Measurements from ENCODE around the gene POU6F1.
"Not testable (repeated sequence)": the region's sequence is repeated elsewhere in the genome, so short reads cannot be mapped to it uniquely, and the experiment has no call there.

The POU6F1 gene

DNA sequence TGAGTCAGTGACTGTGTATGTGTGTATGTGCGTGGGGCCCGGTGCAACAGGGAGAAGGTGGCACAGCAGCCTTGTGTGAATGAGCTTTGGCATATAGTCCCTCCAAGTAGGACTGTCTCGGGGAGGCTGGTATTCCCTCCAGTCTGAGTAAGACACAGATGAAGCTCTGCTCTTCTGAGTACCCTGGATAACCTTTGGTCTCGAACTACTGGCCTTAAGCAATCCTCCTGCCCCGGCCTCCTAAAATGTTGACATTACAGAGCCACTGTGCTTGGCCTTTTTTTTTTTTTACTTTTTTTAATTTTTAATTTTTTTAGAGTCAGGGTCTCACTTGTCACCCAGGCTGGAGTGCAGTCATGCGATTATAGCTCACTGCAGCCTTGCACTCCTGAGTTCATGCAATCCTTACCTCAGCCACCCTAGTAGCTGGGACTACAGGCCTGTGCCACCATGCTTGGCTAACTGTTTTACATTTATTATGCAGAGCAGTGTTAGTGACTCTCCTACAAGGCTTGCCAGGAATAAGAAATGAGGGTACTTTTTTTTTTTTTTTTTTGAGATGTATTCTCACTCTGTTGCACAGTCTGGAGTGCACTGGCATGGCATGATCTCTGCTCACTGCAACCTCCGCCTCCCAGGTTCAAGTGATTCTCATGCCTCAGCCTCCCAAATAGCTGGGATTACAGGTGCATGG is 11.4 kb upstream of the POU6F1 start:
- no peak for DNase-seq (ENCODE audit: low read depth)
- TF ChIP-seq, protein P1, sequence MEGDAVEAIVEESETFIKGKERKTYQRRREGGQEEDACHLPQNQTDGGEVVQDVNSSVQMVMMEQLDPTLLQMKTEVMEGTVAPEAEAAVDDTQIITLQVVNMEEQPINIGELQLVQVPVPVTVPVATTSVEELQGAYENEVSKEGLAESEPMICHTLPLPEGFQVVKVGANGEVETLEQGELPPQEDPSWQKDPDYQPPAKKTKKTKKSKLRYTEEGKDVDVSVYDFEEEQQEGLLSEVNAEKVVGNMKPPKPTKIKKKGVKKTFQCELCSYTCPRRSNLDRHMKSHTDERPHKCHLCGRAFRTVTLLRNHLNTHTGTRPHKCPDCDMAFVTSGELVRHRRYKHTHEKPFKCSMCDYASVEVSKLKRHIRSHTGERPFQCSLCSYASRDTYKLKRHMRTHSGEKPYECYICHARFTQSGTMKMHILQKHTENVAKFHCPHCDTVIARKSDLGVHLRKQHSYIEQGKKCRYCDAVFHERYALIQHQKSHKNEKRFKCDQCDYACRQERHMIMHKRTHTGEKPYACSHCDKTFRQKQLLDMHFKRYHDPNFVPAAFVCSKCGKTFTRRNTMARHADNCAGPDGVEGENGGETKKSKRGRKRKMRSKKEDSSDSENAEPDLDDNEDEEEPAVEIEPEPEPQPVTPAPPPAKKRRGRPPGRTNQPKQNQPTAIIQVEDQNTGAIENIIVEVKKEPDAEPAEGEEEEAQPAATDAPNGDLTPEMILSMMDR (IDR thresholded peaks at IDR 0.05; ENCODE audit: control insufficient read depth, insufficient read depth, low read depth, low read length, missing control alignments): no peak
- H3K4me3 ChIP-seq (ENCODE audit: control insufficient read depth, low read depth, low read length): no peak overlapping the region

DNA sequence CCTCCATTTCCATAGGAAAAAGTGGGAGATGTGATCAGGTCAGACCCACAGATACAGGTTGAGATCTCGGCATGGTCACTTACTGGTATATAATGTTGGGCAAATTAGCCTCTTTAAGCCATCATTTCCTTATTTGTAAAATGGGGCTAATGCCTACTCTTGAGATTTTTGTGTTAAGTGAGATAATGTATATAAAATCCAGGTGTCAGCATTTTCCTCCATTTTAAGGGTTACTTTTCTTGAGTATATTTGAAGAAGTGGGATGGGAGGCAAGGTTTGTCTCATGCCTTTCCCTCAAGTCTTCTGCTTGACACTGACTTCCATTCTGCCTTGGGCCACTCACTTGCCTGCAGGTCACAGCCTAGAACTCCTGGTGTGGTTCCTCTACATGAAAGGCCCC is 10.1 kb upstream of the POU6F1 start:
- TF ChIP-seq, protein P1 (IDR thresholded peaks at IDR 0.05; ENCODE audit: control insufficient read depth, insufficient read depth, low read depth, low read length, missing control alignments): no peak
- no peak overlapping the region for H3K4me3 ChIP-seq (ENCODE audit: control insufficient read depth, low read depth, low read length)
- no peak for DNase-seq (ENCODE audit: low read depth)

DNA sequence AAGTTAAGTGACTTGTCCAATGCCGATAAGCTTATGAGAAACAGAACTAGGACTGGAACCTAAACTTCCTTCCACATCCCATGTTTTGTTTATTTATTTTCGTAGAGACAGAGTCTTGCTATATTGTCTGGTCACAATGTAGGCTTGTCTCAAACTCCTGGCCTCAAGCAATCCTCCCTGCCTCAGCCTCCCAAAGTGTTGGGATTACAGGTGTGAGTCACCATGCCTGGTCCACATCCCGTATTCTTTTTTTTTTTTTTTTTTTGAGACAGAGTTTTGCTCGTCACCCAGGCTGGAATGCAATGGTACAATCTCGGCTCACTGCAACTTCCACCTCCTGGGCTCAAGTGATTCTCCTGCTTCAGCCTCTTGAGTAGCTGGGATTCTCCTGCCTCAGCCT is 9.2 kb upstream of the POU6F1 start:
- not testable (repeated sequence) for H3K4me3 ChIP-seq (ENCODE audit: control insufficient read depth, low read depth, low read length); DNase-seq (ENCODE audit: low read depth)

DNA sequence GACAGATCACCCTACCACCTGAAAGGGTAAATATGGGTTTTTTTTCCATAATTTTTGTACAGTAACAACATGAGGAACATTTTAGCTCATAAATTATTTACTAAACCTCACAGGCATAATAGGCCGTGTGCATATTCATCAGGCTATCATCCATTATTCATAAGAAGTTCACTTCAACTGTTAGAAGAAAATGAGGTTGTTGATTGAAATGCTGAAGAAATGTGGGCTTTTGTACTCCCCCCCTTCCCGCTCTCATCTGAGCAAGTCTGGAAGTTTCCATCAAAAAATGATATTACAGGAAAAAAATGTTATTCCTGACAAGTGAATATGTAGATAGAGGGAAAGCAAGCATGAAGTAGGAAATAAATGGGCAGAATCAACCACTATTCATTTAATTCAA is 7.9 kb upstream of the POU6F1 start:
- TF ChIP-seq, protein P1 (IDR thresholded peaks at IDR 0.05; ENCODE audit: control insufficient read depth, insufficient read depth, low read depth, low read length, missing control alignments): no peak
- no peak for DNase-seq (ENCODE audit: low read depth)
- H3K4me3 ChIP-seq (ENCODE audit: control insufficient read depth, low read depth, low read length): no peak overlapping the region

DNA sequence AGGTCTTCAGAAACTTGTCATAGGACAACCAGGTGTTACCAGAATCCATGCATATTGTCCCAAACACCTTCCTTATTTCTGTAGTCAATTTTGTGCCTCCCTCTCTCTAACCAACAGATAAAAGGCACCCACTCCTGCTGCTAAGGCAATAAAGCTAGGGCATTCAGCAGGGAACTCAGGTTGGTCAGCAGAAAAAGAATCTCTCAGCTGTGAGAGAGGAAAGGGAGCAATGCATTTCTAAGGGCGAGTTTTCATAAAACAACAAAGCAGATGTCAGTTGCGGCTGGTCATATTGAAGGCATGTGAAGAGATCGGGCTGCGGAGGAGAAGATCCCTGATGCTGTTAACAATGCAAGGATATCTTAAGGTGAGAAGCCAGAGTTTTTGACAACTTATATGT is 7.4 kb upstream of the POU6F1 start:
- no peak overlapping the region for H3K4me3 ChIP-seq (ENCODE audit: control insufficient read depth, low read depth, low read length)
- no peak for DNase-seq (ENCODE audit: low read depth)
- TF ChIP-seq, protein P1 (IDR thresholded peaks at IDR 0.05; ENCODE audit: control insufficient read depth, insufficient read depth, low read depth, low read length, missing control alignments): no peak

DNA sequence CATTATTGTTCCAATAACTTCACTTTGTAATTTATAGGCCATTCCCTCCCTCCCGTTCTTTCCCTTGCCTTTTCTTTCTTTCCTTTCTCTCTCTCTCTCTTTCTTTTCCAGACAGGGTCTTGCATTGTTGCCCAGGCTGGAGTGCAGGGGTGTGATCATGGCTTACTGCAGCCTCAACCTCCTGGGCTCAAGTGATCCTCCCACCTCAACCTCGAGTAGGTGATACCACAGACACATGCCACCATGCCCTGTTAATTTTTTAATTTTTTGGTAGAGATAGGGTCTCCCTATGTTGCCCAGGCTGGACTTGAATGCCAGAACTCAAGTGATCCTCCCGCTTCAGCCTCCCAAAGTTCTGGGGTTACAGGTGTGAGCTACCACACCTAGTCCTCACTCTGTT is 6.8 kb upstream of the POU6F1 start:
- TF ChIP-seq, protein P1 (IDR thresholded peaks at IDR 0.05; ENCODE audit: control insufficient read depth, insufficient read depth, low read depth, low read length, missing control alignments): no peak
- H3K4me3 ChIP-seq (ENCODE audit: control insufficient read depth, low read depth, low read length): no peak overlapping the region
- no peak for DNase-seq (ENCODE audit: low read depth)

DNA sequence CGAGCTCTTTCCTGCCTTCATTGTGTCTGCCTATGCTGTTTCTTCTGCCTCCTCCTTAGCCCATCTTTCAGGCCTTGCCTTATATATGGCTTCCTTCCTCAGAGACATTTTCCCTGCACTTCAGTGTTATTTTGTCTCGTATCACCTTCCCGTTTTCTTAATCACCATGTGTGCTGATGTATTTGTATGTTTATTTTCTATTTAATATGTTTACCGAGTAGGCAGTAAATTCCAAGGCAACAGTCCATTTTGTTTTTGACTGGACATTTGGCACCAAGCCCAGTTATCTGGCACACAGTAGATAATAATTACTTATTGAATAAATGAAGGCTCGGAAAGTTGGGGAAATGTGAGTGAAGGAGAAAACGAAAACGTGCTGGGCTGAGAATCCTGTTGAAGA is 4.6 kb upstream of the POU6F1 start:
- no peak for DNase-seq (ENCODE audit: low read depth)
- H3K4me3 ChIP-seq (ENCODE audit: control insufficient read depth, low read depth, low read length): no peak overlapping the region
- TF ChIP-seq, protein P1 (IDR thresholded peaks at IDR 0.05; ENCODE audit: control insufficient read depth, insufficient read depth, low read depth, low read length, missing control alignments): no peak

DNA sequence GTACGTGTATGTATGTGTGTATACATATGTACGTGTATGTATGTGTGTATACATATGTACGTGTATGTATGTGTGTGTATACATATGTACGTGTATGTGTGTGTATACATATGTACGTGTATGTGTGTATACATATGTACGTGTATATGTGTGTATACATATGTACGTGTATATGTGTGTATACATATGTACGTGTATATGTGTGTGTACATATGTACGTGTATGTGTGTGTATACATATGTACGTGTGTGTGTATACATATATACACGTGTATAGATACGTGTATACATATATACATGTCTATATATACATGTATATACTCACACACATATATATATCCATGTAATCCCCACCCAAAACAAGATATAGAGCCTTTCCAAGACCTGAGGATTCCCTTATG is 2.0 kb upstream of the POU6F1 start:
- H3K4me3 ChIP-seq (ENCODE audit: control insufficient read depth, low read depth, low read length): not testable (repeated sequence)

More for the DNA sequence above, 2.0 kb upstream of the POU6F1 start:
- not testable (repeated sequence) for DNase-seq (ENCODE audit: low read depth)

All from AG09309 (cell line).